Measurements from ENCODE around the gene COL12A1. TPM values are rescaled to one million over a fixed set of nuclear protein-coding genes. Genes with fewer than 3 reads are reported as not detected.

The COL12A1 gene
- total RNA-seq, 2 donors from 2014 or later, result 0.13 to 0.64 TPM

DNA sequence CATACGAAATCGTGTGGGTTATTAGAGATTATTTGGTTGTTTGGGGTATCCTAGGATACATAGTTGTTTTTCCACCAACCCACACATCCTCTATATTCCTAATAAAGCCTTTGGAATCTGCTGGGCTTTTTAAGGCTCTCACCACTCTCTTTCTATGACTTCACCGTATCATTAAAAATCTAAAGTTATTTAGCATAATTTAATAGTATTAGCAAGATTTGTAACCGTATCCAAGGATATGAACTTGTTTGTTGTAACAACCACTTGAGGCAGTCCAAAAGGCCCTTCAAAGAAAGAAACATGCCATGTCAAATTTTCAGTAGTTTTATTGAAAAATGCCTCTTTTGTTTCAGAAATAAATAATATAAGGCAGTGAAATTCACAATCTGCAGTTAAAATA, 121.8 kb downstream of the COL12A1 start:
- TF ChIP-seq, protein P1, sequence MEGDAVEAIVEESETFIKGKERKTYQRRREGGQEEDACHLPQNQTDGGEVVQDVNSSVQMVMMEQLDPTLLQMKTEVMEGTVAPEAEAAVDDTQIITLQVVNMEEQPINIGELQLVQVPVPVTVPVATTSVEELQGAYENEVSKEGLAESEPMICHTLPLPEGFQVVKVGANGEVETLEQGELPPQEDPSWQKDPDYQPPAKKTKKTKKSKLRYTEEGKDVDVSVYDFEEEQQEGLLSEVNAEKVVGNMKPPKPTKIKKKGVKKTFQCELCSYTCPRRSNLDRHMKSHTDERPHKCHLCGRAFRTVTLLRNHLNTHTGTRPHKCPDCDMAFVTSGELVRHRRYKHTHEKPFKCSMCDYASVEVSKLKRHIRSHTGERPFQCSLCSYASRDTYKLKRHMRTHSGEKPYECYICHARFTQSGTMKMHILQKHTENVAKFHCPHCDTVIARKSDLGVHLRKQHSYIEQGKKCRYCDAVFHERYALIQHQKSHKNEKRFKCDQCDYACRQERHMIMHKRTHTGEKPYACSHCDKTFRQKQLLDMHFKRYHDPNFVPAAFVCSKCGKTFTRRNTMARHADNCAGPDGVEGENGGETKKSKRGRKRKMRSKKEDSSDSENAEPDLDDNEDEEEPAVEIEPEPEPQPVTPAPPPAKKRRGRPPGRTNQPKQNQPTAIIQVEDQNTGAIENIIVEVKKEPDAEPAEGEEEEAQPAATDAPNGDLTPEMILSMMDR (conservative IDR thresholded peaks at IDR 0.05), result no peak
- H3K36me3 Mint-ChIP-seq (ENCODE audit: low read depth), result no peaks in the 10 kb centered on the region
- no peaks in the 10 kb centered on the region for H3K9me3 ChIP-seq (ENCODE audit: control insufficient read depth, low read length)
- H3K27ac ChIP-seq (ENCODE audit: low read depth, low read length), result no peak overlapping the region
- 95% methylated on average over 1 of the region's 4 CpGs; no CpG with 5 or more reads in 1 of the 2 experiments for WGBS, 2 experiments (ENCODE audit: insufficient coverage in 1 of 2, insufficient read length in 1 of 2)
- H3K9ac ChIP-seq (ENCODE audit: extremely low read depth, low read length, poor library complexity, severe bottlenecking), result no peak overlapping the region
- no peak overlapping the region for H3K4me3 Mint-ChIP-seq
- H3K4me1 ChIP-seq (ENCODE audit: control insufficient read depth, insufficient read depth, low read length), result peaks cover 3% of the 10 kb centered on the region
- H3K4me3 ChIP-seq (ENCODE audit: low read length), result no peak overlapping the region
- no peak for DNase-seq
- H3K36me3 ChIP-seq (ENCODE audit: control insufficient read depth, insufficient read depth, low read length), result no peaks in the 10 kb centered on the region
- H3K9me3 Mint-ChIP-seq, result no peaks in the 10 kb centered on the region
- peaks cover 12% of the 10 kb centered on the region for H3K4me1 Mint-ChIP-seq
- H3K27me3 Mint-ChIP-seq (ENCODE audit: insufficient read depth), result peaks cover 33% of the 10 kb centered on the region
- H3K27ac Mint-ChIP-seq, result no peak overlapping the region
- no peaks in the 10 kb centered on the region for H3K27me3 ChIP-seq (ENCODE audit: control insufficient read depth, insufficient read depth, low read length, poor library complexity, severe bottlenecking)

DNA sequence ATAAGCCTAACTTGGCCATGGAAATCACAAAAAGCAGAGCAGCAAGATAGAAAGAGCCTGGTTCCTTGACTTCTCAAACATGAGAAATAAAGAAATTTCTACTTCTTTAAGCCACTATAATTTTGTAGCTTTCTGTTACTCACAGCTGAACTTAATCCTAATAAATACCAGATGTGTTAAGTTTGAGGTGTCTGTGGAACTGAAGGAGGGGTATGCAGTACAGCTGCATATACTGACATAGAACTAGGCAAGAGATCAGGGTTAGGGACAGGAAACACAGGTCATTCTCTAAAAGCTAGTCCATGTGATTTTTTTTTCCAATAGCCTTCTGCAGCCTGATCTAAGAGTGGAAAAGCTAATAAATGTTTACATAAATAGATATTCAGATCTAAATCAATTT, 123.9 kb downstream of the COL12A1 start:
- Histone ChIP-seq H3K9me3 (ENCODE audit: control insufficient read depth, low read length) (no peaks in the 10 kb centered on the region), H3K9ac (ENCODE audit: extremely low read depth, low read length, poor library complexity, severe bottlenecking) (no peak overlapping the region), H3K27me3 (ENCODE audit: control insufficient read depth, insufficient read depth, low read length, poor library complexity, severe bottlenecking) (no peaks in the 10 kb centered on the region), H3K27ac (ENCODE audit: low read depth, low read length) (no peak overlapping the region), H3K4me3 (ENCODE audit: low read length) (no peak overlapping the region), H3K36me3 (ENCODE audit: control insufficient read depth, insufficient read depth, low read length) (no peaks in the 10 kb centered on the region), H3K4me1 (ENCODE audit: control insufficient read depth, insufficient read depth, low read length) (peaks cover 3% of the 10 kb centered on the region)
- H3K4me1 Mint-ChIP-seq, result peaks cover 20% of the 10 kb centered on the region
- no peak overlapping the region for H3K4me3 Mint-ChIP-seq
- TF ChIP-seq, protein P1 (conservative IDR thresholded peaks at IDR 0.05), result no peak
- no peaks in the 10 kb centered on the region for H3K9me3 Mint-ChIP-seq
- no peak overlapping the region for H3K27ac Mint-ChIP-seq
- H3K36me3 Mint-ChIP-seq (ENCODE audit: low read depth), result no peaks in the 10 kb centered on the region
- peaks cover 33% of the 10 kb centered on the region for H3K27me3 Mint-ChIP-seq (ENCODE audit: insufficient read depth)
- no peak for DNase-seq

DNA sequence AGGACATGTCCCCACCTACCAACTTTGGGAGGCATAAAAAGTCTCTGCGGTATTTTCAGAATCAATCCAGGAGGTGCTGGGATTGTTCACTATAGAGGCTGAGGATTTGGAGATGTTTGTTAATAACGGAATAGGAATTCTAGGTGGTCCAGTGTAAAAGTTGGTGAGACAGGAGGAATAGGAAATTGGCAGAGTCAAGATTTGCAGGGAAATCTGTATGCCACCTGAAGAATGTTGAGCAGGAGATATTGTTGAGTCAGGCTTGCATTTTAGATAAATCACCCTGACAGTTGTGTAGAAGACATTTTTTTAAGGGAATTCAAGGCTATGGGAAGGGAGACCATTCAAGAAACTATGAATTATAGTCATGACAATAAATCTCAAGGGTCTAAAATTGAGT, 124.8 kb downstream of the COL12A1 start:
- Histone ChIP-seq H3K4me1 (ENCODE audit: control insufficient read depth, insufficient read depth, low read length) (no peaks in the 10 kb centered on the region), H3K9me3 (ENCODE audit: control insufficient read depth, low read length) (no peaks in the 10 kb centered on the region), H3K27ac (ENCODE audit: low read depth, low read length) (no peak overlapping the region), H3K36me3 (ENCODE audit: control insufficient read depth, insufficient read depth, low read length) (no peaks in the 10 kb centered on the region), H3K9ac (ENCODE audit: extremely low read depth, low read length, poor library complexity, severe bottlenecking) (no peak overlapping the region), H3K27me3 (ENCODE audit: control insufficient read depth, insufficient read depth, low read length, poor library complexity, severe bottlenecking) (no peaks in the 10 kb centered on the region), H3K4me3 (ENCODE audit: low read length) (no peak overlapping the region)
- WGBS, 2 experiments (ENCODE audit: insufficient coverage in 1 of 2, insufficient read length in 1 of 2), result 92 to 95% methylated on average over 2 of the region's 2 CpGs
- Mint-ChIP-seq H3K4me1 (peaks cover 18% of the 10 kb centered on the region), H3K36me3 (ENCODE audit: low read depth) (no peaks in the 10 kb centered on the region), H3K4me3 (no peak overlapping the region), H3K9me3 (no peaks in the 10 kb centered on the region), H3K27me3 (ENCODE audit: insufficient read depth) (peaks cover 33% of the 10 kb centered on the region), H3K27ac (no peak overlapping the region)
- DNase-seq, result no peak
- TF ChIP-seq, protein P1 (conservative IDR thresholded peaks at IDR 0.05), result no peak
